AG09319 (cell line): ENCODE measurements around the gene UACA.
A peak's percentile ranks its signal among the peaks of the same experiment; 100 is the strongest.
"Not testable (repeated sequence)": the region's sequence is repeated elsewhere in the genome, so short reads cannot be mapped to it uniquely, and the experiment has no call there.

Source experiments
- DNase-seq: peaks from one replicate; pipeline ENCODE4 v3.0.0-alpha.2; 2010; ENCODE audit warnings: low read depth; ENCODE audit errors: extremely low read depth
- TF ChIP-seq, protein P1 (sequence below): IDR thresholded peaks from 2 replicates; pipeline ENCODE4 v1.5.1; 2011; ENCODE audit warnings: low read depth, mild to moderate bottlenecking, inconsistent platforms, low read length, moderate library complexity

The UACA gene

DNA sequence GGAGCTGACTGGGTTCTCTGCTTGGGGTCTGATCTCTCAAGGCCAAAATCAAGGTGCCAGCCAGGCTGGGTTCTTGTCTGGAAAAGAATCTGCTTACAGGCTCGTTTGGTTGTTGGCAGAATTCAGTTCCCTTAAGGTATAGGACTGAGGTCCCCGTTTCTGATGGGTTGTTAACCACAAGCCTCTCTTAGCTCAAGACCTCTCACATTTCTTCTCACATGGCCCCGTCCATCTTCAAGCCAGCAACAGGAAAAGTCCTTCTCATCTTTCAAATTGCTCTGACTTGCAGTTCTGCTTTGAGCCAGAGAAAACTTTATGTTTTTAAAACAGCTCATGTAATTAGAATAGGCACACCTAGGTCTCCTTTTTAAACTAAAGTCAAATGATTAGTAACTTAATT, 20.4 kb downstream of the UACA start:
- no peak for DNase-seq
- TF ChIP-seq, protein P1, sequence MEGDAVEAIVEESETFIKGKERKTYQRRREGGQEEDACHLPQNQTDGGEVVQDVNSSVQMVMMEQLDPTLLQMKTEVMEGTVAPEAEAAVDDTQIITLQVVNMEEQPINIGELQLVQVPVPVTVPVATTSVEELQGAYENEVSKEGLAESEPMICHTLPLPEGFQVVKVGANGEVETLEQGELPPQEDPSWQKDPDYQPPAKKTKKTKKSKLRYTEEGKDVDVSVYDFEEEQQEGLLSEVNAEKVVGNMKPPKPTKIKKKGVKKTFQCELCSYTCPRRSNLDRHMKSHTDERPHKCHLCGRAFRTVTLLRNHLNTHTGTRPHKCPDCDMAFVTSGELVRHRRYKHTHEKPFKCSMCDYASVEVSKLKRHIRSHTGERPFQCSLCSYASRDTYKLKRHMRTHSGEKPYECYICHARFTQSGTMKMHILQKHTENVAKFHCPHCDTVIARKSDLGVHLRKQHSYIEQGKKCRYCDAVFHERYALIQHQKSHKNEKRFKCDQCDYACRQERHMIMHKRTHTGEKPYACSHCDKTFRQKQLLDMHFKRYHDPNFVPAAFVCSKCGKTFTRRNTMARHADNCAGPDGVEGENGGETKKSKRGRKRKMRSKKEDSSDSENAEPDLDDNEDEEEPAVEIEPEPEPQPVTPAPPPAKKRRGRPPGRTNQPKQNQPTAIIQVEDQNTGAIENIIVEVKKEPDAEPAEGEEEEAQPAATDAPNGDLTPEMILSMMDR: no peak

DNA sequence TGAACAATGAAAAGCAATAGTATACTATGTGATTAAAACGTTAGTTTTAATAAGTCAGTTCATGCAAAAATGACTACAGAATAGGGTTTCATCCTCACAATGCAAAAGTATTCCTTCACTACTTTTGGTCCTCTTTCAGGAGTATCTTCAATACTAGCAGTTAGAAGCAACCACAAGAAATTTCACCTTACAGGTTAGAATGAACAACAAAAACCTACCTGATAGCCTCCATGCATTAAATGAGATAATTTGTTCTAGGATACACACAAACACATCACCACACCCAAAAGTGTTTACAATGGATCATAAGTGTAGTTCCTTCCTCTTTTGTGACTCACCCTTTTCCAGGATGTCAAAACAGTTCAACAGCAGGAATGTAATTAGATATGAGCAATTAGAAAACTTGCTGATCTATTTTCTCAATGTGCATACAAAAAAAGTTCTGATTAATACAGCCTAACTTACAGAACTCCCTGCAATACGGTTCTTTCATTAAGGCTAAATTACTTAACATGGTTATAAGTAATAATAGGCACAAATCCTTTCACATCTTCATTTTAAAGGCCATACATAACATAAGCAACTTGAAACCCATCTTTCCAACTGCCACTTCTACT, 21.6 kb downstream of the UACA start:
- TF ChIP-seq, protein P1: no peak
- no peak for DNase-seq

DNA sequence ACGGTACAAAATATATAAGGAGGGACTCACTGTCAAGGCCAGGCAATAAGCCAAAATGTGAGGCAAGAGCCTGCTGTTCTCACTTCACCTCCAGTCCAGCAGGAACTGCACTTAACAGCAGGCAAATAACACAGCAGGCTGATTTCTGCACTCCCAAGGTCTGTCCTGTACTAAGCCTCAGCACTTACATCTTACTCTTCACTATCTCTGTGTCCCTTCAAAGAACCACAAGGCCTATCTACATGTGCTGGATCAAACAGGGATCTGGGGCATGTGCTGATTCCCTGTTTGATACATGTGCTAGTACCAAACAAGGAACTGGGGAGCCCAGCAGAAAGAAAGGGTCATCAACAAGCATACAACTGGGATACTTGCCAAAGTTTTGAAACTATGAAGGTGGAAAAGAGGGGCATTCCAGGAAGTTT, 22.2 kb downstream of the UACA start:
- TF ChIP-seq, protein P1: no peak
- DNase-seq: peak; percentile 65

DNA sequence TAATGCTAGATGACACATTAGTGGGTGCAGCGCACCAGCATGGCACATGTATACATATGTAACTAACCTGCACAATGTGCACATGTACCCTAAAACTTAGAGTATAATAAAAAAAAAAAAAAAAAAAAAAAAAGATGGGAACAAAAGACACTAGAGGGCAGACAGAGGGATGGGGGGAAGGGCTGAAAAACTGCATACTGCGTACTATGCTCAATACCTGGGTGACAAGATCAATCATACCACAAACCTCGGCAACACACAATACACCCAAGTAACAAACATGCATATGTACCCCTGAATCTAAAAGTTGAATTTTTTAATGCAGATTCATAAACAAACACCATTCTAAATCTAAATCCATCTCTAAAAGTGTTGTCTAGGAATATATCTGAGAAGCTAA, 28.3 kb downstream of the UACA start:
- DNase-seq: not testable (repeated sequence)

DNA sequence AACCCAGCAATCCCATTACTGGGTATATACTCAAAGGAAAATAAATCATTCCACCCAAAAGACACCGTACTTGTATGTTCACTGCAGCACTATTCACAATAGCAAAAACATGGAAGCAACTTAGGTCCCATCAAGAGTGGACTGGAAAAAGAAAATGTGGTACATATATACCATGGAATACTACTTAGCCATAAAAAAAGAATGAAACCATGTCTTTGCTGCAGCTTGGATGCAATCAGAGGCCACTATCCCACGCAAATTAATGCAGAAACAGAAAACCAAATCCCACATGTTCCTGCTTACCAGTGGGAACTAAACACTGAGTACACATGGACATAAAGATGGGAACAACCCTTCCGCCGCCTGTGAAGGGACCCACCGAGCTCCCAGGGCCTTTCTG, 34.2 kb downstream of the UACA start:
- DNase-seq: no peak
- TF ChIP-seq, protein P1: no peak

DNA sequence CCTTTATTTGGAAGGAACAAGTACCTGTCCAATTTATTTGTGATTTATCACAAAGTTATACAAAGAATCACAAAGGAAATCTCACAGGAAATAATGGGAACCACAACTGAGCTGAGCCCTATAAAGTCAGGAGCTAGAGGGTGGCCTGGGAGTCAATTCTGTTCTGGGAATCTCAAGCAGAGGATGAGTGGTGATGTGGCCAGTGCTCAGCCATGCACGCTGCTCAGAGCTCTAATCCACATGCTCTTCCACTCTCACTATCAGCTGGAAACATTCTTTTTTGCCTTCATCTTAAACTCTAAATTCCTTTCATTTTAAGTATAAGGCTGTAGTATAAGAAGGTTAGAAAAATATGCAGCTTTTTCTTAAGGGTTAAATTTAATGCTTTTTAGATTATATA, 36.6 kb downstream of the UACA start:
- no peak for DNase-seq
- TF ChIP-seq, protein P1: no peak

DNA sequence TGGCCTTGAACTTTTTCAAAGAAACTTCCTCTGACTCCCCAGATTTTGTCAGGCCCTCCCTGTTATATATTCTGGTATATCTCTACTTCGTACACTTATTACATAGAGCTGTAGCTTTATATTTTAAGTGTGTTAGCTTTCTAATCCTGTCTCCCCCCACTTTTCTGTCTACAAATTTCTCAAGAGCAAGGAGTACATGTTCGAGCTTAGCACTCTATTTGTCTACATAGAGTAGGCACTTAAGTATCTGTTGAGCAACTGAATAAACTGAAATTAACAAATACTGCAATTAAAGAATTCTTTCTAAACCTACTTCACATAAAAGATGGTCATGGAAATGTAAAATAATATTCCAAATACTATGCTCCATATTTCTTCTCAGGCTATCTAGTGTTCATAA, 39.4 kb downstream of the UACA start:
- TF ChIP-seq, protein P1: no peak

DNA sequence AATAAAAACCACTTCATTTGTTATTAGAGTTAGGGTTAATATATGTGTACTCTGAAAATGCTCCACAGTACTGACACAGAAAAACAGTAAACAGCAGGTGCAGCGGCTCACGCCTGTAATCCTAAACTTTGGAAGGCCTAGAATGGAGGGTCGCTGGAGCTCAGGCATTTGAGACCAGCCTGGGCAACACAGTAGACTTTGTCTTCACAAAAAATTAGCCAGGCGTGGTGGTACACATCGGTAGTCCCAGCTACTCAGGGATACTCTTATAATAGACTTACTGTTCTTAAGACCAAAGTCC, 40.3 kb downstream of the UACA start:
- TF ChIP-seq, protein P1: no peak
- no peak for DNase-seq

More for the DNA sequence above, 39.4 kb downstream of the UACA start:
- no peak for DNase-seq
